Measurements from ENCODE around the gene RALY.

The RALY gene

DNA sequence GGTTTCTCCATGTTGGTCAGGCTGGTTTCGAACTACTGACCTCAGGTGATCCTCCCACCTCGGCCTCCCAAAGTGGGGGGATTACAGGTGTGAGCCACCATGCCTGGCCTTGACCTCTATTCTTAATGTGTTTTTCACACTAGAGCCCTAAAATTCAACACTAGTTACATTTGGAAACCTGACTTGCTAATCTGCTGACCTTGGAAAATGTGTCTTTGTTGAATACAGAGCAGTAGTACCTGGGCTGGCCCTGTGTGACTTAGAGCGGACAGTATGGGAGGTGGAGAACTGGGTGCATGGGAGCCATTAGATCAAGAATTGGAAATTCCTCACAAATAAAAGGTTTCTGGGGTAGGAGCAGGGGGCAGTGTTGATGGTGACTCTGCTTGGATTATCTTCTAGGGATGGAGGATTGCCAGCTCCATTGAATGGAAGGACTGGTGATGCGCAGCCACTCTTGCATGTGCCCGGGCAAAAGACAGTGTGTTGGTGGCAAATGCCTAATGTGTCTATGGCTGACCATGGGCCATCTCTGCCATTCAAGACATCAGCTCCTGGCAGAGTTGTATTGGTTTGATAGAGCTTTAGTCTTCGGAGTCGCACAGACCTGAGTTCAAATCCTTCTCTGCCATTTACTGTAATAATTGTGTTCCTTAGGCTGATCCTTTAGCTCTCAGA is 53.4 kb downstream of the RALY start:
- no peak for DNase-seq

DNA sequence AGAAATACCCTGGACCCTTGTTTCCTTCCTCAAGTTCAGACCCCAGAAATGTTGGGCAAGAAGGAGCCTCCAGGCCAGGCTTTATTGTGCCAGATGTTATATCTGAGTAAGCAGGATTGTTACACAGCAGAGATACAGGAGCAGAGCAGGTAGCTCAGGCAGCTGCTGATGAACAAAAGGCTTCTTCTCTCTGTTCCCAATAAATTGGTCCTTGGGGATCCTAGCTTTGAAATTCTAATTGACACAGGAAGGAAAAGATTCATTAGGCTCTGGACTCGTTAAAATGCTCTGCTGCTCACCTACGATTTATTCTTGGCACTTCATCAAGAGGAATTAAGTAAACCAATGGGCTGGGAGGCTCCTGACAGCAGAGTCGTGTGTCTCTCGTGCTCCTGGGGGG is 54.2 kb downstream of the RALY start:
- no peak for DNase-seq

DNA sequence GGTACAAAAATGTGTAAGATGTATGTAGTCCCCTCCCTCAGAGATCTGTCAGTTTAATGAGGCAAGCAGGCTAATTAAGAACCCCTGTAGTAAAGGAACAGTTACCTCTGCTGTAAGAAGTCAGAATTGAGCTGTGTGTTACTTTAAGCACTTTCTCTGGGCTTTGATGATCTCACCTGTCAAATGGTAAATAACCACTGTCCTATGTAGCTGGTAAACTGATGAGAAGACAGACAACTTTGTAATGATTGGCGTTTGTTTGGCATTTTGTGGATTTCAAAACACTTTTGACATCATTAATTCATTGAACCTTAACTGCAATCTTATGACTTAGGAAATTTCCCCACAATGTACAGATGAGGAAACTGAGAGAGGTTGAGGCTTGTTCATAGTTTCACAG is 55.7 kb downstream of the RALY start:
- DNase-seq: no peak

DNA sequence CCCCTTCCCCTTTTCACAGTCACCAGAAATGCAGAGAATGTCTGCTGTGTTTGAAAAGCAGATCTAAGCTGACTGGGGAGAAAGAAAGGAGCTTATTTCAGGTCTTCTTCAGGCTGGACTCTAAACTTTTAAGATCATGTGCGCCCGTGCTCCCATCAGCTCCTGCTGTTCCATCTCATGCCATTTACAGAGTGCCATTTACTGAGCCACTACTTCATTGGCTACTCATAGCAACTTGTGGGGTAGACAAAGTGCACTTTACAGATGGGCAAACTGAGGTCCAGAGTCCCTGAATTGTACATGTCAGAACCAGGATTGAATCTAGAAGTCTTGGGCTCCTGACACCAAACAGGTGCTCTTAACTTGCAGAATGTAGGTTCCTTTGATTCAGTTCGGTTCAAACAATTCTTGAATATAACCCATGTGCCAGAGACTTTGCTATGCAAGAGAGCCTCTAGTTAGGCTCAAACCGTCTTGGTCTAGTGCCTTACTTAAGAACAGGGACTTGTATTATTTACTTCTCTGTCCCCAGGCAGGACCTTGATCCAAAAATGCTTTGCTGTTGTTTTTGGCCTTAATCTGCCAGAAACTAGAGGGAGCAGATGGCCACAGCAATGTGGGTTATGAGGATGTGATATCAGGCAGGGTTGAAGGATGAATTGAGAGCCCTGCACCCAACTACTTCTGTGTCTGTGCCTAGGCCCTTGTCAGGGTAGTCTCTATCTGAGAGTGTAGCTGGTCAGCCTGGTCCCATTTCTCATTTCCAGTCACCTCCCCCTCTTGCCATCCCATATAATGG is 56.4 kb downstream of the RALY start:
- DNase-seq: no peak

DNA sequence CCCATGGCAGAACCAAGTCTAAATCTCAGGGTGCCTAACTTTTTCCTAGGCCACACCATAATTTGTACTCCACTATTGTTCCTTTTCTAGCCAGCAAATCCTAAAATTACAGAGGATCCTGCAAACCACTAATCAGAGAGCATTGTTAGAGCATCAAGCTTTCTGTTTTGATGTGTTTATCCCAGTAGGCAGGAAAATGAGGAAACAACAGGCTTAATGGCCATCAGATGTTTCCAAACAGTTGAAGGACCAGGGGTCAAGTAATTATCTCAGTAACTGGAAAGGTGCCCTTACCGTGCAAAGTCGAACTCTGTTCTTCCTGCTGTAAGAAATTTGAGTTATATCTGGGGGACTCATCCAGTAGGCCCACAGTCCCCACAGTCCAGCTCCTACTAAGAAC is 58.7 kb downstream of the RALY start:
- DNase-seq: no peak

DNA sequence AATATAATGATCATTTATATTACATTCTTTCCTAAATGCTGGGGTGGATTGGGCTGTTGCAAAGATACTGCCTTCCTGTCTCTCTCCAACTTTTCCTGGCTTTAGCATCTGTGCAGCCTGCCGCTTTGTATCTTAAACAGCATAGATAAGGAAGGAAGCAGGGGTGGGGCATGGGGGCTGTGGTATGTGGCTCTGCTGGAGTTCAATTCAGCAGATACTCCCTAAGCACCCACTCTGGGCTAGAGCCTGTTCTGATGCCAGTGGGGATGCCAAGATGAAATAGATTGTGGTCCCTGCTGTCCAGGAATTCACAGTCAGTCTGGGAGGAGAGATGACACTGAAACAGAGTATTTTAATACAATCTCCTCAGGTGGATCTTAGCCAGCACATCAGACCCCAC is 61.6 kb downstream of the RALY start:
- no peak for DNase-seq

DNA sequence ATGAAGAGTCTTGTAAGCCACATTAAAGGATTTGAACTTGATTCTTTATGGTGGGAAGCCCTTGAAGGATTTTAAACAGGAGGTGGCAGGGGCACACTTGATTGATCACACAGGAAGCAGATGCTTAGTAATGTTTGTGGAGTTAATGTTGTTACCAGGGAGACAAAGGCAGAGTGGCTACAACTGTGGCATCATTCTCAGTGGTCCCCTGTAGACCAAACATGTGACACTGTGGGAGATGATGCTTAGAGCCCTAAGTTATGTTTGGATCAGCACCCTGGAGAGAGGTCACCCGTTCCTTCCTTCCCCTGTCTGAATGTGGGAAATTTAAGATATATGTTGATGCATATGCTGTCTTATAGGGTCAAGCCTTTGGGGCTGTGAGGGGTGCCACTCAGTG is 65.1 kb downstream of the RALY start:
- no peak for DNase-seq

DNA sequence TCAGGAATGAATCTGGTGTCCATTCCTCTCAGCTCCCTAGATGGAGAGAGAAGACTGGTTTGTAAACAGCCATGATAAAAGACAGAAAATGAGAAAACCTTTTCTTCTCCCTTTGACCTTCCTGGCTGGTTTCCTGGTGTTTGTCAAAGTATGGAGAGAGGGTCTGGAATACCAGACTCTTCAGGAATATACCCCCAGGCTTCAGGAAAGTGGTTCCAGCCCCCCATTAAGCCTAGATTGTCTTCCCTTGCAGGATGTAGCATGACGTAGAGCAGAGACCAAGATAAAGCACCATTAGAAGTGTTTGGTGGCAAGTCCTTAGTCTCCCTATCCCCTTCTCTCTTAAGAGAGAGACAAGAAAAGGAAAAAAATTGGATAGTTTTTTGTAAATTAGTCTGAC is 67.3 kb downstream of the RALY start:
- DNase-seq: no peak

DNA sequence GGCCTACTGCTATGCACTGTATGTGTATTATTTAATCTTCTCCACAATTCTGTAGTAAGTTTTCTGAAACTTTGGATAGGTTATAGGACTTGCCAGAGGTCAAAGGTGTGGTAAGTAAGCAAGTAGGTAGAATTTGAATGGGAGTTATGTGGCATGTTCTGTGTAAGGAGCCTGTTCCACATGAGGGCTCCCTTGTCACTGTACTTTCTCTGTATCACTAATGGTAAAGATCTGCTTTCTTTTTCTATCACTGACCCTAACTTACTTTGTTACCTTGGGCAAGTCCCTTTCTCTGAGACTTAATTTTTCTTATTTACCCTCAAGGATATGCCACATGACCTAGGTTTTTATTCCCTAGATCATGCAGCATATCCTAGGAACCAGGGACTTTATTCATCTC is 68.0 kb downstream of the RALY start:
- no peak for DNase-seq

DNA sequence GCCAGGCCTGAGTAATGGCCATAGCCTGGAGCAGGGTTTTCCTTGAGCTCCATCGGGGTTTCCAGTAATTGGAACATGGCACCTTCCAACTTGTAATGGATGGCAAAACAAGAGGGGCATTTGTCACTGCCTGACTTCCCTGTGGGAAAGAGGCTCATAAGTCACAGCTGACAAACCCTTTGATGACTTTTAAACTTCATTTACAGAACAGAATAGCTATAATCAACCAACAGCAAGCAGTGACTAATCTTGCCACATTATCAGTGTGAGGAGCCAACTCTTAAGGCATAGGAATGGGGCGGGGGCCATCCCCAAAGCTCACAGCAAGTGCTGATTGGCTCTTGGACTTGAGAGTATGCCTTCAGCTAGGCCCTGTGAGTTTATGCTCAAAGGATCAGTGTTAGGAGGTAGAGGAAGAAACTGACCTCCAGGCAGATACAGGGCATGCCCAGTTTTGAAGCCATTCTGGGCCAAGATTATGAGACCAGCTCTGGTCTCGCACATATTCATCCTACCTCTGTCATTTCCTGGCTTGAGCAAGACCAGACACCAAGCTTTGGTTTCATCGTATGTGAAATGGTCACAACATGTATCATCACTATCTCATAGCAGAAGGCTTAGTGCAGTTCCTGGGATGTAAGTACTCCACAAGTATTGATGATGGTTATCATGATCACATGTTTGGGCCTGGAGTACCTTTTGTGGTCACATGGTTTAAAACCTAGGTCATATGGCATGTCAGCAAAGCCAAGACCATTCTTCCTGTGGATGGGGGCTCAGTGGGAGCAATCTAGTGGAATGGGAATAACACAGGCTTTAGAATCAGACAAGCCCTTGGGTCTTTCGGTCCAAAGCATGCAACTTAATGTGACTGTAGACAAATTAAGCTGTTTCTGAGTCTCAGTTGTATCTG is 69.1 kb downstream of the RALY start:
- DNase-seq: no peak

DNA sequence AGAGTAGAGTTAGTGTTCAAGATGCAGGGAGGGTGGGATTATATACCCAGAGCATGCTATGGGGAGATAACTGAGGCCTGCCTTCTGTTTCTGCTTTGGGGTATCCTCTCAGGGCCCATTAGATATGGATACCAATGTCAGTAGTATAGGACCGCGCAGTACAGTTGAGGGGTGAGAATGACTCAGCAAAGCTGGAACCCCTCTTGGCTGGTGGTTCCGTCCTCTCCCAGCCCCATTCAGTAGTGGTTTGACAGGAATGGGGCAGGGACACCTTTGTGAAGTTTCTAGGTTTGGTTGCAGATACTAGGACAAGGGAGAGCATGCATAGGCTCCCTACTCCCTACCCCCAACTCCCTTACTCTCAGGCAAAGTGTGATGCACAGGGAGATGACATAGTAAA is 70.6 kb downstream of the RALY start:
- DNase-seq: no peak

DNA sequence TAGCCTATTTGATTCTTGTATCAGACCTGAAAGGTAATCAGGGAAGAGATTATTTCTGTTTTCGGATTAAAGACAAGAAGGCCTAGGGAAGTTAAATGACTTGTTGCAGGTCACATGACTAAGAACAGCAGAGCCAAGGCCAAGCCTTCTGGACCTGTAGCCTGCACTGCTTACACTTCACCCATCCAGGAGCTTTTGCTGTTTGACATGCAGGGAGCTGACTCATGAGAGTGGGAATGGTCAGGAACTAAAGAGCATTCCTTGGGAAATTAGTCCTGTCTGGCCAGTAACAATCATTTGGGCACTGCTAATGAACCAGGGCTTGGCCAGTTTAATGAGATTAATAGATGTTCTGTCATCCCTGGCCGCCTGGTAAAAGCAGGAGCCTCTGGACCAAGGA is 71.5 kb downstream of the RALY start:
- peak in 1 of 51 donors; percentile 10 for DNase-seq

DNA sequence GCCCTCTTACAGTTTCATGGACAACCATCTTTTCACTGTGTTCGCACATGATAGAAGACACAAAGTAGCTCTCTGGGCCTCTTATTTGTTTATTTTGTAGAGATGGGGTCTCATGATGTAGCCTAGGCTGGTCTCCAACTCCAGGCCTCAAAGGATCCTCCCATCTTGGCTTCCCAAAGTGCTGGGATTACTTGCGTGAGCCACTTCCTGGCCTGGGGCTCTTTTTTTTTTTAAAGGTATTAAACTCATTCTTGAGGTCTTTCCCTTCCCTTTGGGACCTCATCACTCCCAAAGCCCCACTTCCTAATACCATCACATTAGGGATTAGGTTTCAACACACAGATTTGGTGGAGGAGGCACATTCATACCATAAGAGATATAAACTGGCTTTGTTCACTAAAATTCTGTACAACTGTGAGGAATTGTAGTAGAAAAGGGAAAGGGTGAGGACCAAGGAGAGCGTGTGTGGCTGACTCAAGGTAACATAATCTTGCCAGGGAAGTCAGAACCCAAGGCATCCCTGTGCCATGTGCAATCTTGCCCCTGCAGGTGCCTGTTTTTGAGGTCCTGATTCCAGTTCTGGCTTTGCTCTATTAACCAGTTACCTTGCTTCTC is 72.9 kb downstream of the RALY start:
- DNase-seq: no peak

DNA sequence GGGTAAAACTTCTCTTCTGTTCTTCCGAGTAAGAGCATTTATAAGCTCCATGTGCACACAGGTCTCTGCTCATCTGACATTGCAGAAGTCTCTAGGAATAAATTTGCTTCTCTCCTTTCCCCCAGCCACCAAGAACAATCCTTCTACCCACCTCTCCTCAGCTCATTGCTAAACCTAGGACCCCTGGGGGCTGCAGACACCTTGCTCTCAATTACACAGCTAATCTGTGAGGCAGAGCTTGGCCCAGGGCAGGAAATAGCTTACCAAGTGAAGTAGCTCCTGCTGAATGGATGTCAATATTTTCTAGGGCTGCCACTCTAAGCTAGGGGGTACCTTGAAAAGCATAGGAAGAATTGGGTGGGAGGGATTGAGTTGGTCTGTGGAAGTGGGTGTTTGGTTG is 74.3 kb downstream of the RALY start:
- no peak for DNase-seq

DNA sequence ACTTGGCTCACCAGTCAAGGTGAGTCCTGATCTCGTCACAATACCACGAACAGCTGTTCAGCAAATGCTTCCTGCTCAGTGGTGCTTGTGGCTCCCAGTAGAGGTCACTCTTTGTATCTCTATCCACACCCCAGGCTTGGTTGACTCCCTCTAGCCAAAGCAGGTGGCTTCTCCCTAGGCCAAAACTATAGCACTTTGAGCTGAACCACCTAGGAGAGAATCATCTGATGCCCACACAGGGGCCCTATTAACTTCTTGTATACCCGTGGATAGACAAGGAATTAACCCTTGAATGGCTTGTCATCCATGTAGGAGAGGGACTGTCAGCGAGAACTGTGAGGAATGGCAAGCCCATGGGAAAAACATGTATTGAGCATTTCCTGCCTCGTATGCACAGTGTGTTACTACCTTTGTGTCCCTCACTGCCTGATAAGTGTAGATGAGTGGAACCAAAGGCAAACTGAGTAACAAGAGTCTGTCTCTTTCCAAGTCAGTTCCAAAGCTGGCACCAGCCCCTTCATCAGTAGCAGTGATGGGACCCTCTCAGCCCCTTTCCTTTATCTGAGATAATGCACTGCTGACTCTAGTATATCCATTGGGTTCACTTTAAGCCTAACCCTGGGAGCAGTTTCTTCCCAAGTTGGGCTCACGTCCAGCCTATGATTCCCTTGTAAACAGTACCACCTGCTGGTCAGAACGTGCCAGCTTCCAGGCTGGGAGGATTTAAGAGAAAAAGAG is 75.8 kb downstream of the RALY start:
- DNase-seq: peak in 48 of 51 donors; percentile 8 to 88 (median 52)

DNA sequence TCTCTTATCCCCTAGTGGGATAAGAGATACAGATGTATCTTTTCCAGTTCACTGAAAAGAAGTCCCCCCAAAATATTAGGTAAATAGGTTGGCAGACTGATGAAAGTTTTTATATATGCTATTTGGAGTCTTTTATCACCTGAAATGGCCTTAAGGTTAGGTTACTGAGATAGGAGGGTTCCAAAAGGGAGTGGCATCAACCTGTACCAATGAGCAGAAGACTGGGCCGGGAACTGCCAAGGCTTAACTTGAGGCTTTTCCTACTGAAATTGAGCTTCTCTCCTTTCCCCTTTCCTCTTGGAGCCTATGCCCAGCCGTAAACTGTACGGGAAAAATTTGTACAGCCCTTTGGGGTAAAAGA is 76.3 kb downstream of the RALY start:
- no peak for DNase-seq

DNA sequence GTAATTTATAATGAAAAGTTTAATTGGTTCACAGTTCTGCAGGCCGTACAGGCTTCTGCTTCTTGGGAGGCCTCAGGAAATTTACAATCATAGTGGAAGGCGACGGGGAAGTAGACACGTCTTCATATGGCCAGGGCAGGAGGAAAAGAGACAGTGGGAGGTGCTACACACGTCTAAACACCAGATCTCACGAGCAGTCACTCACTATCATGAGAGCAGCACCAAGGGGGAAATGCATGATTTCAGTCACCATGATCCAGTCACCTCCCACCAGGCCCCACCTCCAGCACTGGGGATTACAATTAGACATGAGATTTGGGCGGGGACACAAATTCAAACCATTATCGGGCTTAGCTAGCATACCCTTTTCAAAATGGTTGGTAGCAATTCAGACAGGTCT is 77.1 kb downstream of the RALY start:
- no peak for DNase-seq

DNA sequence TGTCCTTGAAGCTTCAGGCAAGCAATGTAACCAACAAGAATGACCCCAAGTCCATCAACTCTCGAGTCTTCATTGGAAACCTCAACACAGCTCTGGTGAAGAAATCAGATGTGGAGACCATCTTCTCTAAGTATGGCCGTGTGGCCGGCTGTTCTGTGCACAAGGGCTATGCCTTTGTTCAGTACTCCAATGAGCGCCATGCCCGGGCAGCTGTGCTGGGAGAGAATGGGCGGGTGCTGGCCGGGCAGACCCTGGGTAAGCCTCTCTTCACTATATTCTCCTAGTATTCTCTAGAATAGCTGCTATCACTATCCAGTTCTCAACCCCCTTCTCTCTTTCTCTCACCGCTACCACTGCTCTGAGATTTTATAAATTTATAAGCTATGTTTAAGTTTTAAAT is 78.4 kb downstream of the RALY start:
- DNase-seq: peak in 6 of 51 donors; percentile 2 to 24 (median 10)

DNA sequence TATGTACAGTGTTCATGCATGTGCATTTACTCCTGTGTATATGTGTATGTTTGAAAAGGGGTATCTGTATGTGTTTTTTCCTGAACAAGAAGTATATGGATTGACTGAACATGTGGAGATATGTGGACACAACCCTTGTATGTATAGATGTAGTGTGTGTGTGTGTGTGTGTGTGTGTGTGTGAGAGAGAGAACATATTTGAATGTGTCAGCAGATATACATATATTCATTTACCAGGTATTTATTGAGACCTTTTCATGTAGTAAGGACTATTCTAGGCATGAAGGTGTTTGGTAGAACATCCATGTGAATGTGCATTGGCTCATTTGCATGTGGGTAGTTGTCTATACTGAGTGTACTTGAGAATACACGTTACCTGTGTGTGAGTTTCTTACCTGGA is 79.1 kb downstream of the RALY start:
- DNase-seq: no peak

DNA sequence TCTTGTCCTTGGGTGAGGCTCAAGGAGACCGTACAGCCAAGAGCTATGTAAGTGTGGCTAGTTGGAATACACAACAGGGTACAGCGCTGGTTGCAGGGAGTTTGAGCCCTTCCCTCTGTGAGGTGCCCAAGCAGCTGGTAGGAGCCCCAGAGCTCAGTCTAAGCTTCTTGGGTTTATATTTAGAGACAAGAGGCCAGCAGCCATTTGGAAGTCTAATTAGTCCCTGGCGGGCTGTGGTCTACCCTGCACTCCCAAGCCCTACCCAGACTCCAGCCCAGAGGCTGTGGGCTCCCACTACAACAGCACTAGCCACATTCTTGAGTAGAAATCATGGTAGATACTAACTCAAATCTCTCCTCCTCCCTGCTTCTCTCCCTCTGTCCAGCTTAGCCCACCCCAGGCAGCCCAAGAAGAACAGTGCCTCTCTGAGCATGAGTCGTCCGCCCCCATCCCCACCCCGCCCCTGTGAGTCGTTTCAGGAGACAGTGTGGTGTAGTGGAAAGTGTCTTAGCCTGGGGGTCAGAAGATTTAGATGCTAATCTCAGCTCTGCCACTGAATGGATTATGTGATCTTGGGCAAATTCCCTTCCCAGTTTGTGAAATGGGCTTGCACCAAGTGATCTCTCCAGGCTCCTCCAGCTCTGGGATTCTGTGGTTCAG is 80.5 kb downstream of the RALY start:
- DNase-seq: no peak

DNA sequence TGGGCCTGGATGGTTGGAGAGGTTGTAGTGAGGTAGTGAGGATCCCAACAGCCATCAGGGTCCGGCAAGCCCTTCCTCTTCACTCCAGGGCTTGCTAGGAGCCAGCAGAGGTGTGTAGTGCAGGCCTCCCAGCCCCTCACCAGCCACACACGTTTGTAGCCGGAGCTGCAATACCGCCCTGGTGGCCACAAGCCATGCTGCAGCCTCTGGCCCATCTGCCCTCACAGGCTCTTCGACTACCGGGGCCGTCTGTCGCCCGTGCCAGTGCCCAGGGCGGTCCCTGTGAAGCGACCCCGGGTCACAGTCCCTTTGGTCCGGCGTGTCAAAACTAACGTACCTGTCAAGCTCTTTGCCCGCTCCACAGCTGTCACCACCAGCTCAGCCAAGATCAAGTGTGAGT is 81.9 kb downstream of the RALY start:
- DNase-seq: no peak
